HEK293 (cell line): ENCODE measurements around the gene SDC3.
A peak's percentile ranks its signal among the peaks of the same experiment; 100 is the strongest.

ENCODE experiments used
- MEIS1 ChIP-seq: sonication (generic); formaldehyde crosslinking; IDR thresholded peaks from 2 replicates; pipeline ENCODE4 v1.8.1; 2022; ENCODE audit warnings: missing genetic modification reagents, mild to moderate bottlenecking, borderline replicate concordance
- SCRT2 ChIP-seq: fragments of 450-650 bp; formaldehyde crosslinking; IDR thresholded peaks from 2 replicates; pipeline ENCODE4 v1.5.1; 2016; ENCODE audit warnings: missing biosample characterization, missing genetic modification characterization
- SETDB1 ChIP-seq: IDR thresholded peaks from one replicate; pipeline ENCODE4 v1.6.1; 2017; ENCODE audit warnings: mild to moderate bottlenecking, low read length, moderate library complexity, mixed read lengths; ENCODE audit not compliant: insufficient read length
- SP2 ChIP-seq: fragments of 450-650 bp; formaldehyde crosslinking; IDR thresholded peaks from 2 replicates; pipeline ENCODE4 v1.5.1; 2016; ENCODE audit warnings: missing biosample characterization, missing genetic modification characterization
- ZBTB21 ChIP-seq: fragments of 450-650 bp; formaldehyde crosslinking; IDR thresholded peaks from 2 replicates; pipeline ENCODE4 v1.5.1; 2017; ENCODE audit warnings: missing biosample characterization, missing genetic modification characterization
- ZBTB7A ChIP-seq: fragments of 450-650 bp; formaldehyde crosslinking; IDR thresholded peaks from 2 replicates; pipeline ENCODE4 v1.5.1; 2016; ENCODE audit warnings: low read depth, missing biosample characterization, missing genetic modification characterization
- ZFP41 ChIP-seq: fragments of 450-650 bp; formaldehyde crosslinking; IDR thresholded peaks from 2 replicates; pipeline ENCODE4 v1.5.1; 2016; ENCODE audit warnings: missing biosample characterization, missing genetic modification characterization, borderline replicate concordance
- ZNF19 ChIP-seq: fragments of 450-650 bp; formaldehyde crosslinking; IDR thresholded peaks from 2 replicates; pipeline ENCODE4; 2016; ENCODE audit warnings: missing biosample characterization, missing genetic modification characterization, low read depth
- ZNF366 ChIP-seq: fragments of 450-650 bp; formaldehyde crosslinking; conservative IDR thresholded peaks from 2 replicates; pipeline ENCODE4 v1.5.1; 2016; ENCODE audit warnings: missing biosample characterization, missing genetic modification characterization
- TF ChIP-seq, protein P1 (sequence below): fragments of 450-650 bp; formaldehyde crosslinking; IDR thresholded peaks from 2 replicates; pipeline ENCODE4 v1.5.1; 2016; ENCODE audit warnings: missing biosample characterization, missing genetic modification characterization
- TF ChIP-seq, protein P2 (sequence below): fragments of 450-650 bp; formaldehyde crosslinking; IDR thresholded peaks from 2 replicates; pipeline ENCODE4 v1.5.1; 2016; ENCODE audit warnings: missing biosample characterization, missing genetic modification characterization
- TF ChIP-seq, protein P3 (sequence below): fragments of 450-650 bp; IDR thresholded peaks from 2 replicates; pipeline ENCODE4 v1.5.1; 2018; ENCODE audit warnings: missing biosample characterization, missing genetic modification characterization

DNA sequence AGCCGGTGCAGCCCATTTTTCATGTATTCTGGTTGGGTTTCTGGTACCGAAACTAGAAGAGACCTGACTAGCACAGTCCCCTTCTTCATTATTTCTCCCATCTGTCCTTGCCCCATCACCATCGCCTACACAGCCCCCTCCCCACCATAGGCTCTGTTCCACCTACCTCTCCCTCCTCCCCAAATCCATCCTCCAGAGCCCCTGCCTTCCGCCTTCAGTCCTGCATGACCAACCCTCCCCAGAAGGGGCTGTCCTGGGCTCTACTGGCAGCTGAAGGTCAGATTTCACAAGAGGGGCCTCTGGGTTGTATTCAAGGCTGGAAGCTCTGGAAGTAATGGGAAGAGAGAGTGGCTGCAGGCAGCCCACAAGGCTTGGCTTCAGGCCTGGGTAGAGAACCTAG, 55.2 kb downstream of the SDC3 start:
- TF ChIP-seq, protein P1, sequence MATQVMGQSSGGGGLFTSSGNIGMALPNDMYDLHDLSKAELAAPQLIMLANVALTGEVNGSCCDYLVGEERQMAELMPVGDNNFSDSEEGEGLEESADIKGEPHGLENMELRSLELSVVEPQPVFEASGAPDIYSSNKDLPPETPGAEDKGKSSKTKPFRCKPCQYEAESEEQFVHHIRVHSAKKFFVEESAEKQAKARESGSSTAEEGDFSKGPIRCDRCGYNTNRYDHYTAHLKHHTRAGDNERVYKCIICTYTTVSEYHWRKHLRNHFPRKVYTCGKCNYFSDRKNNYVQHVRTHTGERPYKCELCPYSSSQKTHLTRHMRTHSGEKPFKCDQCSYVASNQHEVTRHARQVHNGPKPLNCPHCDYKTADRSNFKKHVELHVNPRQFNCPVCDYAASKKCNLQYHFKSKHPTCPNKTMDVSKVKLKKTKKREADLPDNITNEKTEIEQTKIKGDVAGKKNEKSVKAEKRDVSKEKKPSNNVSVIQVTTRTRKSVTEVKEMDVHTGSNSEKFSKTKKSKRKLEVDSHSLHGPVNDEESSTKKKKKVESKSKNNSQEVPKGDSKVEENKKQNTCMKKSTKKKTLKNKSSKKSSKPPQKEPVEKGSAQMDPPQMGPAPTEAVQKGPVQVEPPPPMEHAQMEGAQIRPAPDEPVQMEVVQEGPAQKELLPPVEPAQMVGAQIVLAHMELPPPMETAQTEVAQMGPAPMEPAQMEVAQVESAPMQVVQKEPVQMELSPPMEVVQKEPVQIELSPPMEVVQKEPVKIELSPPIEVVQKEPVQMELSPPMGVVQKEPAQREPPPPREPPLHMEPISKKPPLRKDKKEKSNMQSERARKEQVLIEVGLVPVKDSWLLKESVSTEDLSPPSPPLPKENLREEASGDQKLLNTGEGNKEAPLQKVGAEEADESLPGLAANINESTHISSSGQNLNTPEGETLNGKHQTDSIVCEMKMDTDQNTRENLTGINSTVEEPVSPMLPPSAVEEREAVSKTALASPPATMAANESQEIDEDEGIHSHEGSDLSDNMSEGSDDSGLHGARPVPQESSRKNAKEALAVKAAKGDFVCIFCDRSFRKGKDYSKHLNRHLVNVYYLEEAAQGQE (tag by site-specific recombination) = no peak
- TF ChIP-seq, protein P2, sequence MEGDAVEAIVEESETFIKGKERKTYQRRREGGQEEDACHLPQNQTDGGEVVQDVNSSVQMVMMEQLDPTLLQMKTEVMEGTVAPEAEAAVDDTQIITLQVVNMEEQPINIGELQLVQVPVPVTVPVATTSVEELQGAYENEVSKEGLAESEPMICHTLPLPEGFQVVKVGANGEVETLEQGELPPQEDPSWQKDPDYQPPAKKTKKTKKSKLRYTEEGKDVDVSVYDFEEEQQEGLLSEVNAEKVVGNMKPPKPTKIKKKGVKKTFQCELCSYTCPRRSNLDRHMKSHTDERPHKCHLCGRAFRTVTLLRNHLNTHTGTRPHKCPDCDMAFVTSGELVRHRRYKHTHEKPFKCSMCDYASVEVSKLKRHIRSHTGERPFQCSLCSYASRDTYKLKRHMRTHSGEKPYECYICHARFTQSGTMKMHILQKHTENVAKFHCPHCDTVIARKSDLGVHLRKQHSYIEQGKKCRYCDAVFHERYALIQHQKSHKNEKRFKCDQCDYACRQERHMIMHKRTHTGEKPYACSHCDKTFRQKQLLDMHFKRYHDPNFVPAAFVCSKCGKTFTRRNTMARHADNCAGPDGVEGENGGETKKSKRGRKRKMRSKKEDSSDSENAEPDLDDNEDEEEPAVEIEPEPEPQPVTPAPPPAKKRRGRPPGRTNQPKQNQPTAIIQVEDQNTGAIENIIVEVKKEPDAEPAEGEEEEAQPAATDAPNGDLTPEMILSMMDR (tag by site-specific recombination) = no peak
- TF ChIP-seq, protein P3, sequence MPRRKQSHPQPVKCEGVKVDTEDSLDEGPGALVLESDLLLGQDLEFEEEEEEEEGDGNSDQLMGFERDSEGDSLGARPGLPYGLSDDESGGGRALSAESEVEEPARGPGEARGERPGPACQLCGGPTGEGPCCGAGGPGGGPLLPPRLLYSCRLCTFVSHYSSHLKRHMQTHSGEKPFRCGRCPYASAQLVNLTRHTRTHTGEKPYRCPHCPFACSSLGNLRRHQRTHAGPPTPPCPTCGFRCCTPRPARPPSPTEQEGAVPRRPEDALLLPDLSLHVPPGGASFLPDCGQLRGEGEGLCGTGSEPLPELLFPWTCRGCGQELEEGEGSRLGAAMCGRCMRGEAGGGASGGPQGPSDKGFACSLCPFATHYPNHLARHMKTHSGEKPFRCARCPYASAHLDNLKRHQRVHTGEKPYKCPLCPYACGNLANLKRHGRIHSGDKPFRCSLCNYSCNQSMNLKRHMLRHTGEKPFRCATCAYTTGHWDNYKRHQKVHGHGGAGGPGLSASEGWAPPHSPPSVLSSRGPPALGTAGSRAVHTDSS (tag by site-specific recombination) = no peak
- TF ChIP-seq ZBTB21 (no peak), SETDB1 (no peak), ZFP41 (tag by site-specific recombination) (no peak), SP2 (tag by site-specific recombination) (peak; percentile 23; the same call in 1 of the 2 replicates), MEIS1 (no peak), ZNF19 (tag by site-specific recombination) (no peak), SCRT2 (tag by site-specific recombination) (no peak), ZBTB7A (tag by site-specific recombination) (no peak), ZNF366 (tag by site-specific recombination) (no peak)
